HepG2 (cell line): Measurements from ENCODE around the gene CLMP. TPM values are rescaled to one million over a fixed set of nuclear protein-coding genes. Genes with fewer than 3 reads are reported as not detected.

Experiments
- ATAC-seq: fragments of 200-7000 bp; cut with Tn5 transposase; 3 replicates; pipeline ENCODE4 v1.9.1; 2020; ENCODE audit warnings: mild to moderate bottlenecking, moderate library complexity
- BruUV-seq: library from RNA; stranded (reverse); fragments of 400-500 nt; replicated peaks from 2 replicates; lab custom pipeline; 2021; lab: Mats Ljungman, UMichigan
- CTCF ChIA-PET: fragments of 300-600 bp; formaldehyde crosslinking; extraction: SDS; loops from one replicate; lab custom pipeline; 2021; ENCODE audit warnings: low total read pairs, inconsistent platforms, low intra/inter-chr PET ratio; lab: Yijun Ruan, JAX
- POLR2A ChIA-PET: fragments of 350-600 bp; sonication (Branson Sonifier 250); formaldehyde crosslinking; loops from one replicate; lab custom pipeline; 2020; ENCODE audit warnings: antibody characterized with exemption, inconsistent platforms; lab: Yijun Ruan, JAX
- DNase-seq: peaks from one replicate; pipeline ENCODE4 v3.0.0-alpha.2; 2015; ENCODE audit warnings: low spot score
- FAIRE-seq: peaks from 3 replicates; lab custom pipeline; 2011; peaks lifted over from hg19 to GRCh38; lab: Jason Lieb, UNC
- H2AFZ ChIP-seq: one replicate; pipeline ENCODE4 v1.6.1; 2011; ENCODE audit warnings: low read length, inconsistent platforms
- H3K27ac ChIP-seq: fragments of 300-600 bp; 3 replicates; pipeline ENCODE4 v1.8.0; 2011; ENCODE audit warnings: mixed run types, mild to moderate bottlenecking, mixed read lengths, low read length, inconsistent platforms; ENCODE audit not compliant: insufficient read depth; ENCODE audit errors: extremely low read length
- H3K27me3 ChIP-seq, 2 experiments: fragments of 200-600 bp in 1 of 2; 2 replicates in 1 of 2; 3 replicates in 1 of 2; pipeline versions ENCODE4 v1.6.0 to v1.8.0; 2011; ENCODE audit warnings: low read length in 2 of 2, mild to moderate bottlenecking in 2 of 2, moderate library complexity in 2 of 2, inconsistent platforms in 1 of 2; ENCODE audit not compliant: insufficient read depth in 2 of 2, control insufficient read depth in 1 of 2
- H3K36me3 ChIP-seq, 2 experiments: fragments of 200-600 bp in 1 of 2; replicated peaks in 1 of 2; 2 replicates in 1 of 2; 3 replicates in 1 of 2; pipeline versions ENCODE4 v1.5.1 to v1.8.0; 2011; ENCODE audit warnings: low read length in 2 of 2, inconsistent platforms in 1 of 2; ENCODE audit not compliant: insufficient read depth in 2 of 2, control insufficient read depth in 1 of 2
- H3K4me1 ChIP-seq: 2 replicates; pipeline ENCODE4 v1.5.1; 2012; ENCODE audit warnings: low read length, inconsistent platforms; ENCODE audit not compliant: insufficient read depth
- H3K4me2 ChIP-seq: 2 replicates; pipeline ENCODE4 v1.6.0; 2011; ENCODE audit warnings: low read depth, low read length, inconsistent platforms
- H3K4me3 ChIP-seq, 3 experiments: fragments of 200-600 bp in 1 of 3; sonication (generic), shearing (Covaris generic) in 1 of 3; replicated peaks in 1 of 3; 2 replicates each; pipeline ENCODE4 v1.5.1; 2011 to 2016; ENCODE audit warnings: low read length in 3 of 3, inconsistent platforms in 2 of 3, low read depth in 2 of 3, mild to moderate bottlenecking in 2 of 3, control low read depth in 1 of 3, mixed read lengths in 1 of 3; ENCODE audit not compliant: insufficient read depth in 1 of 3
- H3K79me2 ChIP-seq: one replicate; pipeline ENCODE4 v1.6.1; 2011; ENCODE audit warnings: low read length, inconsistent platforms; ENCODE audit not compliant: insufficient read depth
- H3K9ac ChIP-seq: 2 replicates; pipeline ENCODE4 v1.6.0; 2011; ENCODE audit warnings: mild to moderate bottlenecking, low read depth, low read length, inconsistent platforms; ENCODE audit not compliant: insufficient read depth
- H3K9me3 ChIP-seq: 2 replicates; pipeline ENCODE4 v1.5.1; 2012; ENCODE audit warnings: mild to moderate bottlenecking, low read length
- H4K20me1 ChIP-seq: 2 replicates; pipeline ENCODE4 v1.6.0; 2011; ENCODE audit warnings: inconsistent platforms, mild to moderate bottlenecking, low read length, moderate library complexity; ENCODE audit not compliant: insufficient read depth
- ARNT2 ChIP-seq: sonication (generic); formaldehyde crosslinking; IDR thresholded peaks from 2 replicates; pipeline ENCODE4 v1.8.0; 2022; ENCODE audit warnings: mild to moderate bottlenecking, low read depth, missing genetic modification reagents, moderate library complexity
- BCL6 ChIP-seq: IDR thresholded peaks from 2 replicates; pipeline ENCODE4 v1.6.1; 2016; ENCODE audit warnings: missing genetic modification reagents, missing compliant biosample characterization
- DPF2 ChIP-seq: sonication (generic); formaldehyde crosslinking; IDR thresholded peaks from 2 replicates; pipeline ENCODE4 v1.4.0; 2020; ENCODE audit warnings: mild to moderate bottlenecking, low read depth, missing genetic modification reagents, borderline replicate concordance
- JDP2 ChIP-seq: sonication (generic); formaldehyde crosslinking; IDR thresholded peaks from 2 replicates; pipeline ENCODE4 v1.8.1; 2022; ENCODE audit warnings: missing genetic modification reagents, borderline replicate concordance
- MAF1 ChIP-seq: sonication (generic); formaldehyde crosslinking; IDR thresholded peaks from 2 replicates; pipeline ENCODE4 v1.5.0; 2020; ENCODE audit warnings: missing genetic modification reagents, borderline replicate concordance
- NR1H2 ChIP-seq: sonication (generic); formaldehyde crosslinking; IDR thresholded peaks from 2 replicates; pipeline ENCODE4 v1.8.1; 2022; ENCODE audit warnings: low read depth, missing genetic modification reagents, borderline replicate concordance
- POLR2AphosphoS2 ChIP-seq: IDR thresholded peaks from 2 replicates; pipeline ENCODE4 v1.6.1; 2011; ENCODE audit warnings: low read depth, low read length, improper control_type of control experiment
- SIN3A ChIP-seq: IDR thresholded peaks from 2 replicates; pipeline ENCODE4 v1.6.1; 2011; ENCODE audit warnings: low read depth, mild to moderate bottlenecking, control low read depth, low read length, borderline replicate concordance
- ZKSCAN1 ChIP-seq: fragments of 150-350 bp; IDR thresholded peaks from 2 replicates; pipeline ENCODE4 v1.6.1; 2014; ENCODE audit warnings: low read length
- ZNF207 ChIP-seq: fragments of 450-650 bp; IDR thresholded peaks from 2 replicates; pipeline ENCODE4 v1.6.1; 2016; ENCODE audit warnings: antibody characterized with exemption, borderline replicate concordance
- ZNF569 ChIP-seq: sonication (generic); formaldehyde crosslinking; IDR thresholded peaks from 2 replicates; pipeline ENCODE4 v1.5.0; 2020; ENCODE audit warnings: mild to moderate bottlenecking, missing genetic modification reagents, moderate library complexity, borderline replicate concordance
- ZNF709 ChIP-seq: sonication (generic); formaldehyde crosslinking; IDR thresholded peaks from 2 replicates; pipeline ENCODE4 v1.5.0; 2020; ENCODE audit warnings: mild to moderate bottlenecking, missing genetic modification reagents
- WGBS: methylation state at CpG from one replicate; pipeline ENCODE4 v1.1.6; 2017; ENCODE audit warnings: low lambda C conversion rate; 5-methylcytosine and 5-hydroxymethylcytosine counted together
- in situ Hi-C: cut with HindIII; loops from 2 replicates; pipeline ENCODE4 v1.10.0; 2017; ENCODE audit warnings: low pct_unique_long_range_greater_than_20kb; ENCODE audit not compliant: extremely low pct_ligation_motif_present
- intact Hi-C: fragments of 100-400 bp; cut with micrococcal nuclease; formaldehyde crosslinking; loops from one replicate; pipeline ENCODE4 v1.10.0; 2022; ENCODE audit not compliant: unreplicated experiment
- polyA plus RNA-seq, 8 experiments: library from polyadenylated mRNA; depleted of rRNA in 3 of 8; stranded (reverse) in 7 of 8; unstranded in 1 of 8; fragments of >200 nt; fragmentation: Illumina TruSeq in 4 of 8; extraction: Trizol in 4 of 8; gene quantifications; 2 replicates each; pipeline versions ENCODE4 v1.2.1 to v1.2.3, GENCODE V29; 2011 to 2016; ENCODE audit warnings: low read depth in 4 of 8, missing spikeins in 1 of 8, mixed read lengths in 1 of 8; ENCODE audit not compliant: insufficient read depth in 1 of 8
- total RNA-seq, 5 experiments: library from RNA; depleted of rRNA; stranded (reverse); fragments of >200 nt; fragmentation: Illumina TruSeq; extraction: Trizol; gene quantifications; 2 replicates each; pipeline ENCODE4 v1.2.3, GENCODE V29; 2016; ENCODE audit warnings: low read depth in 1 of 5
- TF ChIP-seq, protein P1 (sequence below): sonication (generic); formaldehyde crosslinking; conservative IDR thresholded peaks from 2 replicates; pipeline ENCODE4 v1.8.0; 2022; ENCODE audit warnings: low read depth, missing genetic modification reagents
- TF ChIP-seq, protein P2 (sequence below): sonication (generic); formaldehyde crosslinking; IDR thresholded peaks from 2 replicates; pipeline ENCODE4 v1.5.0; 2020; ENCODE audit warnings: missing genetic modification reagents, mild to moderate bottlenecking, borderline replicate concordance
- TF ChIP-seq, protein P3 (sequence below): sonication (generic); formaldehyde crosslinking; IDR thresholded peaks from 2 replicates; pipeline ENCODE4 v1.4.0; 2020; ENCODE audit warnings: missing genetic modification reagents

Gene CLMP
- total and polyA plus RNA-seq, 2 of the 13 experiments (the other 11 are each of a cell fraction or from before 2014, with no cell fraction given) = not detected

DNA sequence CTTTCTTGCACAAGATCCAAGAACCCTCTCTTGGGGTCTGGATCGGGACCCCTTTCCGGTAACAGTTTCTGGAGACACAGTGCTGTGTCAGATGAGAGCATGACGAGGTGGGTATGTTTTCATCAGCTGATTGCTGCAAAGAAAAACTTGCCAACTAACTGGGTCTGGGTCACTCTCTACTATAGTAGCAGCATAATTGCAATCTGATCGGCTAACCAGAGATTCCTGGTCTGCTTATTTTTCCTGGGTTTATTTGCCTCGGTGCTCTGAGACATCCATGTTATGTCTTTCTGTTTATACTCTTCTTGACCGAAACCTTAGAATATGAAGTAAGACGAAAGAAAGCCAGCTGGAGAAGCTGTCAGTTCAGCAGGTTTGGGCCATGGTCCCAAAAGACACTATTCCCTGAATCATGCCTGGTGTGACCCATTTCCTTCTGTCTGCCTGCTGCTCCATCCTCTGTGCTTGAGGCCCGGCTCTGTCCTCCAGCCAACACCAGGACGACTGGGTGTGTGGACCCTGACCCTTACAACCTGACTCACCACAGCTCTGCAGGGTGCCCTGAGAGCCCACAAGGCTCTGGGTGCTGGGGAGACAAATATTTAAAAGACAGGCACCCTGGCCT is 24.1 kb upstream of the CLMP start:
- H2AFZ ChIP-seq = no peak overlapping the region
- BruUV-seq = no TSS peak
- no peaks in the 10 kb centered on the region for H4K20me1 ChIP-seq
- H3K36me3 ChIP-seq = no peaks in the 10 kb centered on the region
- no peak overlapping the region for H3K27ac ChIP-seq
- H3K27me3 ChIP-seq = no peaks in the 10 kb centered on the region
- H3K4me1 ChIP-seq = no peaks in the 10 kb centered on the region
- ATAC-seq (peak; percentile 50; the same call in 2 of the 3 replicates), DNase-seq (no peak), FAIRE-seq (no peak)
- POLR2A ChIA-PET = no interaction called here
- intact Hi-C loops = no loop called here
- TF ChIP-seq NR1H2 (CRISPR knock-in tag) (no peak), ZKSCAN1 (no peak), ZNF569 (CRISPR knock-in tag) (no peak)
- TF ChIP-seq, protein P1, sequence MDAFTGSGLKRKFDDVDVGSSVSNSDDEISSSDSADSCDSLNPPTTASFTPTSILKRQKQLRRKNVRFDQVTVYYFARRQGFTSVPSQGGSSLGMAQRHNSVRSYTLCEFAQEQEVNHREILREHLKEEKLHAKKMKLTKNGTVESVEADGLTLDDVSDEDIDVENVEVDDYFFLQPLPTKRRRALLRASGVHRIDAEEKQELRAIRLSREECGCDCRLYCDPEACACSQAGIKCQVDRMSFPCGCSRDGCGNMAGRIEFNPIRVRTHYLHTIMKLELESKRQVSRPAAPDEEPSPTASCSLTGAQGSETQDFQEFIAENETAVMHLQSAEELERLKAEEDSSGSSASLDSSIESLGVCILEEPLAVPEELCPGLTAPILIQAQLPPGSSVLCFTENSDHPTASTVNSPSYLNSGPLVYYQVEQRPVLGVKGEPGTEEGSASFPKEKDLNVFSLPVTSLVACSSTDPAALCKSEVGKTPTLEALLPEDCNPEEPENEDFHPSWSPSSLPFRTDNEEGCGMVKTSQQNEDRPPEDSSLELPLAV (CRISPR knock-in tag) = no peak
- CTCF ChIA-PET = no interaction called here
- in situ Hi-C loops = no loop called here
- no peak overlapping the region for H3K4me3 ChIP-seq
- H3K9ac ChIP-seq = no peak overlapping the region
- H3K4me2 ChIP-seq = no peak overlapping the region
- no peaks in the 10 kb centered on the region for H3K9me3 ChIP-seq
- H3K79me2 ChIP-seq = no peaks in the 10 kb centered on the region
- 42% methylated on average over 9 of the region's 9 CpGs for WGBS

DNA sequence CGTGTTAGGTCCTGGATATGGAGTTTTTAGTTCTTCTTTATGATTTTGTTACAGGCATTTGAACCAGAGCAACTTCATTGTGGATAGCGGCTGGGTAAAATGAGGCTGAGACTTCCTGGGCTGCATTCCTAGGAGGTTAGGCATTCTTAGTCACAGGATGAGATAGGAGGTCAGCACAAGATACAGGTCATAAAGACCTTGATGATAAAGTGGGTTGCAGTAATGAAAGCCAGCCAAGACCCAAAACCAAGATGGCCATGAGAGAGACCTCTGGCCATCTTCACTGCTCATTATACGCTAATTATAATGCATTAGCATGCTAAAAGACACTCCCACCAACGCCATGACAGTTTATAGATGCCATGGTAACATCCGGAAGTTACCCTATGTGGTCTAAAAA is 23.4 kb upstream of the CLMP start:
- no peak overlapping the region for H2AFZ ChIP-seq
- WGBS = 35% methylated on average over 5 of the region's 5 CpGs
- no peak overlapping the region for H3K4me3 ChIP-seq
- no peak overlapping the region for H3K4me2 ChIP-seq
- H3K27ac ChIP-seq = no peak overlapping the region
- intact Hi-C loops = no loop called here
- no peaks in the 10 kb centered on the region for H3K9me3 ChIP-seq
- no peaks in the 10 kb centered on the region for H3K4me1 ChIP-seq
- in situ Hi-C loops = no loop called here
- CTCF ChIA-PET = no interaction called here
- H3K36me3 ChIP-seq = no peaks in the 10 kb centered on the region
- POLR2A ChIA-PET = no interaction called here
- H3K27me3 ChIP-seq = peaks cover 0 to 3% of the 10 kb centered on the region in 2 experiments; a peak in 2 of 5 replicates
- FAIRE-seq (no peak), ATAC-seq (no peak), DNase-seq (no peak)
- H3K79me2 ChIP-seq = no peaks in the 10 kb centered on the region
- BruUV-seq = no TSS peak
- H4K20me1 ChIP-seq = no peaks in the 10 kb centered on the region
- no peak overlapping the region for H3K9ac ChIP-seq
- no peak for TF ChIP-seq DPF2
- no peak for TF ChIP-seq SIN3A
- no peak for TF ChIP-seq ZNF709 (CRISPR knock-in tag)
- TF ChIP-seq, protein P2, sequence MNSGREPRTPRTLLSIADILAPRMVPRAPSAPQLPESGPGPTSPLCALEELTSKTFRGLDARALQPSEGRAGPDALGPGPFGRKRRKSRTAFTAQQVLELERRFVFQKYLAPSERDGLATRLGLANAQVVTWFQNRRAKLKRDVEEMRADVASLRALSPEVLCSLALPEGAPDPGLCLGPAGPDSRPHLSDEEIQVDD = no peak
- no peak for TF ChIP-seq POLR2AphosphoS2
- TF ChIP-seq, protein P3, sequence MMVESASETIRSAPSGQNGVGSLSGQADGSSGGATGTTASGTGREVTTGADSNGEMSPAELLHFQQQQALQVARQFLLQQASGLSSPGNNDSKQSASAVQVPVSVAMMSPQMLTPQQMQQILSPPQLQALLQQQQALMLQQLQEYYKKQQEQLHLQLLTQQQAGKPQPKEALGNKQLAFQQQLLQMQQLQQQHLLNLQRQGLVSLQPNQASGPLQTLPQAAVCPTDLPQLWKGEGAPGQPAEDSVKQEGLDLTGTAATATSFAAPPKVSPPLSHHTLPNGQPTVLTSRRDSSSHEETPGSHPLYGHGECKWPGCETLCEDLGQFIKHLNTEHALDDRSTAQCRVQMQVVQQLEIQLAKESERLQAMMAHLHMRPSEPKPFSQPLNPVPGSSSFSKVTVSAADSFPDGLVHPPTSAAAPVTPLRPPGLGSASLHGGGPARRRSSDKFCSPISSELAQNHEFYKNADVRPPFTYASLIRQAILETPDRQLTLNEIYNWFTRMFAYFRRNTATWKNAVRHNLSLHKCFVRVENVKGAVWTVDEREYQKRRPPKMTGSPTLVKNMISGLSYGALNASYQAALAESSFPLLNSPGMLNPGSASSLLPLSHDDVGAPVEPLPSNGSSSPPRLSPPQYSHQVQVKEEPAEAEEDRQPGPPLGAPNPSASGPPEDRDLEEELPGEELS (CRISPR knock-in tag) = no peak
- no peak for TF ChIP-seq ZNF207
- TF ChIP-seq JDP2 (CRISPR knock-in tag) = no peak
- no peak for TF ChIP-seq ARNT2 (CRISPR knock-in tag)
- no peak for TF ChIP-seq BCL6 (CRISPR knock-in tag)
- no peak for TF ChIP-seq MAF1 (CRISPR knock-in tag)
